ENCODE results near the gene SP140. TPM values are rescaled to one million over a fixed set of nuclear protein-coding genes. Genes with fewer than 3 reads are reported as not detected.

SP140 gene
- total RNA-seq, 1 donor from 2014 or later = 0.06 TPM

DNA sequence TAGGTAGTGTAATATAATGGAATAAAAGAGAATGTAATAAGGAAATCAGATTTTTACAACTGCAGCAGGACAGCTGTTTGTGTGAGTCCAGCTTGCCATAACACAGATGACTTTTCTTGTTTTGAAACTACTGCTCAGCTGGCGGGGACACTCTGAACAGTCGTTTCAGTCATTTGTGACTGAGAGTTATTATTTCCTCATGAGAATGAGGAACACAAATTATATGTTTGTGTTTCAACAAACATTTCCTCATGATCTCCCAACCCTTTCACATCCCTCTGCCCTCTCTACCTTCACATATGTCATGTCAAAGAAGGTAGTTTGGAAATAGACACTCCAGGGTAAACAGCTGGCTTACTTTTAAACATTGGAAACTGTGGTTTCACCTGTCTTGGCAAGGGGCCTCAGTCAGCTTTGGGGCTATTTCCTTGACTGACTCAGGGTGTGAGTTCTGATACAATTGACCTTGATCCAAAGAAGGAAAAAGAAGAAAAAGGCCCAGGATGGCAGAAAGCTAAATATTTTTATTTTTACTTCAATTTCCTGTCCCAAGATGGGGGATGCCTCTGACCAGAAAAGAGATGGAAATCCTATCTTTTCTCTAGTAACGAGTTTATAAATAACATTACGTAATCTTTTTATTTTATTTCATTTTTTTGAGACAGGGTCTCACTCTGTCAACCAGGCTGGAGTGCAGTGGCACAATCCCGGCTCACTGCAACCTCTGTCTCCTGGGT lies 102.0 kb downstream of the SP140 start:
- Mint-ChIP-seq H3K36me3 (no peaks in the 10 kb centered on the region), H3K27ac (no peak overlapping the region), H3K4me3 (no peak overlapping the region), H3K4me1 (no peaks in the 10 kb centered on the region), H3K9me3 (peaks cover 3% of the 10 kb centered on the region), H3K27me3 (ENCODE audit: insufficient read depth, low read depth) (peaks cover 5% of the 10 kb centered on the region)
- DNase-seq (ENCODE audit: low spot score) = no peak
- Histone ChIP-seq H3K27ac (no peak overlapping the region), H3K4me3 (no peak overlapping the region), H3K4me1 (no peaks in the 10 kb centered on the region), H3K9me3 (ENCODE audit: low read depth) (no peaks in the 10 kb centered on the region), H3K79me2 (ENCODE audit: low read depth) (no peaks in the 10 kb centered on the region), H3K9ac (no peak overlapping the region), H2AFZ (replicated peaks) (no peak overlapping the region), H3K36me3 (no peaks in the 10 kb centered on the region), H4K20me1 (ENCODE audit: low read depth) (no peaks in the 10 kb centered on the region), H3F3A (ENCODE audit: low read depth) (no peaks in the 10 kb centered on the region), H3K4me2 (no peak overlapping the region), H3K27me3 (no peaks in the 10 kb centered on the region)
- no peak for TF ChIP-seq EZH2 (IDR thresholded peaks at IDR 0.05)
- no peak for TF ChIP-seq EZH2phosphoT487 (IDR thresholded peaks at IDR 0.05)
- TF ChIP-seq, protein P1, sequence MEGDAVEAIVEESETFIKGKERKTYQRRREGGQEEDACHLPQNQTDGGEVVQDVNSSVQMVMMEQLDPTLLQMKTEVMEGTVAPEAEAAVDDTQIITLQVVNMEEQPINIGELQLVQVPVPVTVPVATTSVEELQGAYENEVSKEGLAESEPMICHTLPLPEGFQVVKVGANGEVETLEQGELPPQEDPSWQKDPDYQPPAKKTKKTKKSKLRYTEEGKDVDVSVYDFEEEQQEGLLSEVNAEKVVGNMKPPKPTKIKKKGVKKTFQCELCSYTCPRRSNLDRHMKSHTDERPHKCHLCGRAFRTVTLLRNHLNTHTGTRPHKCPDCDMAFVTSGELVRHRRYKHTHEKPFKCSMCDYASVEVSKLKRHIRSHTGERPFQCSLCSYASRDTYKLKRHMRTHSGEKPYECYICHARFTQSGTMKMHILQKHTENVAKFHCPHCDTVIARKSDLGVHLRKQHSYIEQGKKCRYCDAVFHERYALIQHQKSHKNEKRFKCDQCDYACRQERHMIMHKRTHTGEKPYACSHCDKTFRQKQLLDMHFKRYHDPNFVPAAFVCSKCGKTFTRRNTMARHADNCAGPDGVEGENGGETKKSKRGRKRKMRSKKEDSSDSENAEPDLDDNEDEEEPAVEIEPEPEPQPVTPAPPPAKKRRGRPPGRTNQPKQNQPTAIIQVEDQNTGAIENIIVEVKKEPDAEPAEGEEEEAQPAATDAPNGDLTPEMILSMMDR (IDR thresholded peaks at IDR 0.05) = no peak

DNA sequence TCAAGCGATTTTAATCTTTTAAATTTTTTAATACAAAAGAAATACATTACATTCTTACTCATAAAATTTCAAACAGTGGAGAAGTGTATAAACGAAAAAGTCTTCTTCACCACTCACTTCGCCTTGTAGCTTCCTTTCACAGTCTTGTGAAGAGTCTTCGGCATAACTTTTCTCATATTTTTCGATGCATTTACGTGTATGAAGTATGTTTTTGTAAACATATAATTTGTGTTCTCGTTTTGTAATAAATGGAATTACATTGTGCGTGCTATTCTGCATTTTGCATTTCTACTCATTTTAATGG lies 102.6 kb downstream of the SP140 start:
- Mint-ChIP-seq H3K27me3 (ENCODE audit: insufficient read depth, low read depth) (peaks cover 5% of the 10 kb centered on the region), H3K4me1 (no peaks in the 10 kb centered on the region), H3K36me3 (no peaks in the 10 kb centered on the region), H3K27ac (no peak overlapping the region), H3K4me3 (no peak overlapping the region), H3K9me3 (no peaks in the 10 kb centered on the region)
- H4K20me1 ChIP-seq (ENCODE audit: low read depth) = no peaks in the 10 kb centered on the region
- no peak overlapping the region for H3K4me2 ChIP-seq
- H3F3A ChIP-seq (ENCODE audit: low read depth) = no peaks in the 10 kb centered on the region
- H3K9me3 ChIP-seq (ENCODE audit: low read depth) = no peaks in the 10 kb centered on the region
- DNase-seq (ENCODE audit: low spot score) = no peak
- no peaks in the 10 kb centered on the region for H3K36me3 ChIP-seq
- H3K4me1 ChIP-seq = no peaks in the 10 kb centered on the region
- no peak for TF ChIP-seq EZH2phosphoT487 (IDR thresholded peaks at IDR 0.05)
- TF ChIP-seq, protein P1 (IDR thresholded peaks at IDR 0.05) = no peak
- no peak for TF ChIP-seq EZH2 (IDR thresholded peaks at IDR 0.05)
- H3K27ac ChIP-seq = no peak overlapping the region
- H2AFZ ChIP-seq (replicated peaks) = no peak overlapping the region
- H3K4me3 ChIP-seq = no peak overlapping the region
- no peaks in the 10 kb centered on the region for H3K79me2 ChIP-seq (ENCODE audit: low read depth)
- no peak overlapping the region for H3K9ac ChIP-seq
- H3K27me3 ChIP-seq = no peaks in the 10 kb centered on the region

DNA sequence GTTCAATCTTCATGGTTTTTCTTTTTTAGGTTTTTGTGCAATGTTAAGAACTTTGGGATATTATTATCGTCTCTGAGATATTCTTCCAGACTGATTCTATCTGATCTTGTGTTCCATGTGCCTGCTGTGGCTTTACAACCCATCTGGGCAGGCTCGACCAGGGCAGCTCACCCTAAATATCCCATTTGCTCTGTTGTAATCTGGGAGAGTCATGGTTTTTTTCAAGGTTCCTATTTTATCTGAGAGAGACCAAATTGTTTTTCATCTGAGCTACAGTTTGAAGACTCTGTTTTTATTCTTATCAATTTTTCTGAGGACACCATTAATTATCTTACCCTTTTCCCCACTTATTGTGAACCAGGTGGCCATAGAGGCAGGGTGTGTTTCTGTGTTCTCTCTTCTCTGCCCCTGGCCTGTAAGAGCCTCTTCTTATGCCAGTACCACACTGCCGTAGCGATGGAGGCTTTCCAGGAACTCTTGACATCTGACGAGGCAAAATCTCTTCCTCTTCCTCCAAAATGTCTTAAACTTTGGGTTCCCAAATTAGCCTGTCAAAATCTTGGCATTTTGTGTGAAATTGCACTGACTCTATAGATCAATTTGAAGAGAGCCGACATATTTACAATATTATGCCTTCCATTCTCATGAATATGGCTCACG lies 104.5 kb downstream of the SP140 start:
- Mint-ChIP-seq H3K27ac (no peak overlapping the region), H3K9me3 (no peaks in the 10 kb centered on the region), H3K27me3 (ENCODE audit: insufficient read depth, low read depth) (peaks cover 3% of the 10 kb centered on the region), H3K4me1 (no peaks in the 10 kb centered on the region), H3K4me3 (no peak overlapping the region), H3K36me3 (no peaks in the 10 kb centered on the region)
- no peaks in the 10 kb centered on the region for H3K79me2 ChIP-seq (ENCODE audit: low read depth)
- no peak overlapping the region for H3K4me2 ChIP-seq
- no peak overlapping the region for H3K27ac ChIP-seq
- no peaks in the 10 kb centered on the region for H3K36me3 ChIP-seq
- no peak for TF ChIP-seq EZH2 (IDR thresholded peaks at IDR 0.05)
- TF ChIP-seq EZH2phosphoT487 (IDR thresholded peaks at IDR 0.05) = no peak
- TF ChIP-seq, protein P1 (IDR thresholded peaks at IDR 0.05) = no peak
- H4K20me1 ChIP-seq (ENCODE audit: low read depth) = no peaks in the 10 kb centered on the region
- H3F3A ChIP-seq (ENCODE audit: low read depth) = no peaks in the 10 kb centered on the region
- no peak overlapping the region for H3K9ac ChIP-seq
- no peak overlapping the region for H3K4me3 ChIP-seq
- no peaks in the 10 kb centered on the region for H3K9me3 ChIP-seq (ENCODE audit: low read depth)
- no peak for DNase-seq (ENCODE audit: low spot score)
- H3K27me3 ChIP-seq = no peaks in the 10 kb centered on the region
- H3K4me1 ChIP-seq = no peaks in the 10 kb centered on the region
- H2AFZ ChIP-seq (replicated peaks) = no peak overlapping the region

Measured in neural progenitor cell (in vitro differentiated cells).